Activated B cell treated with CpG ODN at 0.5 μM for 24 hours (primary cell): ENCODE results near the gene KRT4. TPM values are rescaled to one million over a fixed set of nuclear protein-coding genes. Genes with fewer than 3 reads are reported as not detected.

Source experiments
- ATAC-seq: fragments of 200-7000 bp; cut with Tn5 transposase; one replicate; pipeline ENCODE4 v1.10.0; 2021; ENCODE audit warnings: low read depth, mild to moderate bottlenecking, moderate library complexity
- CTCF ChIA-PET: fragments of 350-600 bp; sonication (Branson Sonifier 250); formaldehyde crosslinking; loops from one replicate; lab custom pipeline; 2021; ENCODE audit warnings: antibody characterized with exemption; lab: Charles Lee
- POLR2A ChIA-PET: fragments of 350-600 bp; sonication (Branson Sonifier 250); formaldehyde crosslinking; loops from one replicate; lab custom pipeline; 2021; ENCODE audit warnings: antibody characterized with exemption; lab: Charles Lee
- DNase-seq: peaks from one replicate; pipeline ENCODE4 v3.0.0; 2022
- H3K27ac Mint-ChIP-seq: one replicate; pipeline ENCODE4 v1.8.0; 2020; ENCODE audit warnings: mixed read lengths
- H3K27me3 Mint-ChIP-seq: one replicate; pipeline ENCODE4 v1.8.0; 2021; ENCODE audit warnings: mixed read lengths
- H3K36me3 Mint-ChIP-seq: one replicate; pipeline ENCODE4 v1.8.0; 2021; ENCODE audit warnings: low read depth, mixed read lengths
- H3K4me1 Mint-ChIP-seq: one replicate; pipeline ENCODE4 v1.8.0; 2021; ENCODE audit warnings: mixed read lengths
- H3K4me3 Mint-ChIP-seq: one replicate; pipeline ENCODE4 v1.8.0; 2020; ENCODE audit warnings: mild to moderate bottlenecking, mixed read lengths
- H3K9me3 Mint-ChIP-seq: one replicate; pipeline ENCODE4 v1.8.0; 2020; ENCODE audit warnings: mixed read lengths
- CTCF ChIP-seq: fragments of 200-600 bp; IDR thresholded peaks from one replicate; pipeline ENCODE4 v1.8.0; 2022; ENCODE audit warnings: antibody characterized with exemption, mild to moderate bottlenecking
- intact Hi-C: fragments of 100-400 bp; cut with micrococcal nuclease; formaldehyde crosslinking; loops from one replicate; pipeline ENCODE4 v1.15.1; 2024
- total RNA-seq: library from RNA; stranded (reverse); gene quantifications from 2 replicates; pipeline ENCODE4 v1.2.3, GENCODE V29; 2022

The KRT4 gene
- total RNA-seq, 1 donor from 2014 or later: not detected

- no peak for TF ChIP-seq CTCF
- intact Hi-C loops: no loop called here
- ATAC-seq: no peak
- H3K9me3 Mint-ChIP-seq: no peaks in the 10 kb centered on the region
- CTCF ChIA-PET: no interaction called here
- peaks cover 28% of the 10 kb centered on the region for H3K27me3 Mint-ChIP-seq
- H3K4me1 Mint-ChIP-seq: no peaks in the 10 kb centered on the region
- POLR2A ChIA-PET: no interaction called here
- H3K4me3 Mint-ChIP-seq: no peak overlapping the region
- no peak overlapping the region for H3K27ac Mint-ChIP-seq
- no peaks in the 10 kb centered on the region for H3K36me3 Mint-ChIP-seq
- no peak for DNase-seq
Observed at GRCh38 chr12:52788876-52789636, 24.9 kb downstream of the KRT4 start.

DNA sequence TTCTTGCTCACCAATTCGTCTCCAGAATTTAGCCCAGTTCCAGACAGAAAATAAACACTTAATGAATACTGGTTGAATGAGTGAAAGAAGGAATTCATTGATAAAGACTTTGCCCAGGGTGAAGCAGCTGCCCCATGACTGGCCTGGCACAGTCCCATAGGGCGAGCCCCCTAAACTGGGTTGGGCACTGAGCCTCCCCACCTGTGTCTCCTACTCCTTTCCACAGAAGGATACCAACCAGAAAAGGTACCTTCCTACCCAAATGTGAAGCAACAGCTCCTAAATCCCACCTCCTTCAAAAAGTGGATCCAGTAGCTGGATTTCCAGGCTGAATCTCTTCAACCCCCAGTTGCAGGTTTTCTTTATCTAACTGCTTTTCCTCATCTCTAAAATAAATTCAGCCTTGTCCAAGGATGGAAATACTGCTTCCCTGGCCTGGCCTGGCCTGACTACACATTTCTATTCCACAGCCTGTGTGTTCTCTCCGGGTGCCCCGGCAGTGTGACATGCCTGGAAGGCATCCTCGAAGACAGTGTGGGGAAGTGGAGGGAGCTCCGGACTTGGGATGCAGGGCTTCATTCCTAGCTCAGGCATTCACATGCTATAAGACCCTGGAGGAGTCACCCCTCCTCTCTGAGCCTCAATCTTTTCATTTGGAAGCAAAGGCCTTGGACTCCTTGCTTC, 25.6 kb downstream of the KRT4 start:
- CTCF ChIA-PET: no interaction called here

DNA sequence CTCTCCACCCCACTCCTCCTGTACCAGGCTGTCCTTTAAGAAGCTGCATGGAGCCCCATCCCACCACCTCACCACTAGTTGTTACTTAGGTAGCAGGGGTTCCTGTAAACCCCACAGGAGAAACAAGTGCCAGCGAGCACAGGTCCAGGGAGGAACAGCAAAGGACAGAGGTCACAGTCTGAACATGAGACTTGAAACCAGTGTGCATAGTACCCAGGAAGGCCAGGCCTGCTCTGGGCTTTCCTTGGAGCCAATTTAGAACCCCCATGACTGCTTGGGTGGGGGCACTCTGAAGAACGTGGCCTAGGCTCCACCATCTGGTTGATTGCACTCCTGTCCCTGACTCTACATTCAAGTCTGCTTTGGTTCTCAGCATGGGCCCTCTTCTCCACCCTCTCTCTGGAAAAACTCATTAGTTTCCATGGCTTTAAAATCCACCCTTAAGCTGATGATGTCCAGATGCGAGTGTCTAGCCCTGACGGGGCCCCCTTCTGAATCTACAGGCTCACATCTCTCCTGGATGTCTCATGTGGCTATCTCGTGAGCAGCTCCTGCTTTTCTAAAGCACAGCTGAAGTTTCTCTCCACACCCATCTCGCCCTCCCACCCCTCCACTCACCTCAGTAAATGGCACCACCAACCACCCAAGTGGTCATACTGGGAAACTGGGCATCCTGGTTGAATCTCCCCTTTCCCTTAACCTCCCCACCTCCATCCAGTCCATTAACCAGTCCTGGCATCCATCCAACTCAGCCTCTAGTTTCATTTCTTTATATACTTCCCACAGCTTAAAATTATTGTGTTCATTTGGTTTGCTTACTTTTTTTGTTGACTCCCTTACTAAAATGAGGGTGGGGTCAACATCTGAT, 26.4 kb downstream of the KRT4 start:
- no peak overlapping the region for H3K4me3 Mint-ChIP-seq
- no peaks in the 10 kb centered on the region for H3K9me3 Mint-ChIP-seq
- no peaks in the 10 kb centered on the region for H3K36me3 Mint-ChIP-seq
- no peaks in the 10 kb centered on the region for H3K4me1 Mint-ChIP-seq
- intact Hi-C loops: no loop called here
- no peak for DNase-seq
- no peak for TF ChIP-seq CTCF
- ATAC-seq: no peak
- H3K27me3 Mint-ChIP-seq: peaks cover 30% of the 10 kb centered on the region
- CTCF ChIA-PET: no interaction called here
- no peak overlapping the region for H3K27ac Mint-ChIP-seq
- POLR2A ChIA-PET: no interaction called here

More for the DNA sequence above, 25.6 kb downstream of the KRT4 start:
- H3K4me1 Mint-ChIP-seq: no peaks in the 10 kb centered on the region
- H3K36me3 Mint-ChIP-seq: no peaks in the 10 kb centered on the region
- H3K27ac Mint-ChIP-seq: no peak overlapping the region
- TF ChIP-seq CTCF: no peak
- DNase-seq (no peak), ATAC-seq (no peak)
- H3K9me3 Mint-ChIP-seq: no peaks in the 10 kb centered on the region
- H3K4me3 Mint-ChIP-seq: no peak overlapping the region
- POLR2A ChIA-PET: no interaction called here
- peaks cover 30% of the 10 kb centered on the region for H3K27me3 Mint-ChIP-seq
- intact Hi-C loops: no loop called here

DNA sequence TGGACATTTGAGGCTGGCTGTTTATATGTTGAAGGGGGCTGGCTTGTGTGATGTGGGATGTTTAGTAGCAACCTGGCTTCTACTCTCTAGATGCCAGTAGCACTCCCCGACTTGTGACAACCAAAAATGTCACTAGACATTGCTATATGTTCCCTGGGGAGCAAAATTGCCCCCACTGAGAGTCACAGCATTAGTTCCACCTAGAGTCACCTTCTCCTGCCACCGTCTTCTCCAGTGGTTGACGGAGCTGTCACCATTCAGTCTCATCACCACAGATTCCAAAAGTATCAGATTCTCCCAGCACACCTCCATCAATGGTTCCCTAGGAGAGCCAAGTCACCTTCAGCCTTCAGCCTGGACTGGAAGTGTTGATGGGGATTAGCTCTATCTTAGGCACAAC, 29.0 kb downstream of the KRT4 start:
- Mint-ChIP-seq H3K27me3 (peaks cover 21% of the 10 kb centered on the region), H3K27ac (no peak overlapping the region), H3K9me3 (no peaks in the 10 kb centered on the region), H3K4me1 (no peaks in the 10 kb centered on the region), H3K4me3 (no peak overlapping the region), H3K36me3 (no peaks in the 10 kb centered on the region)
- no peak for ATAC-seq
- TF ChIP-seq CTCF: no peak
- ChIA-PET CTCF (no interaction called here), POLR2A (no interaction called here)
- no peak for DNase-seq
- intact Hi-C loops: no loop called here
